OCI-LY1 (cell line): Measurements from ENCODE around the gene LSM4.

Experiments used
- H2AFZ ChIP-seq: fragments of 200-600 bp; sonication (generic), shearing (Covaris generic); 2 replicates; pipeline ENCODE4 v1.6.0; 2014; ENCODE audit warnings: antibody characterized with exemption, mild to moderate bottlenecking, low read length
- H3F3A ChIP-seq: fragments of 200-600 bp; sonication (generic), shearing (Covaris generic); 2 replicates; pipeline ENCODE4 v1.6.0; 2014; ENCODE audit warnings: mild to moderate bottlenecking, antibody characterized with exemption, low read length, moderate library complexity; ENCODE audit not compliant: insufficient read depth
- H3K27ac ChIP-seq: fragments of 200-600 bp; sonication (generic); 2 replicates; pipeline ENCODE4 v1.5.1; 2014; ENCODE audit warnings: low read length, mixed run types, mild to moderate bottlenecking, low read depth; ENCODE audit not compliant: poor library complexity, severe bottlenecking
- H3K27me3 ChIP-seq: fragments of 200-600 bp; sonication (generic); 2 replicates; pipeline ENCODE4 v1.6.0; 2014; ENCODE audit warnings: antibody characterized with exemption, mild to moderate bottlenecking, low read length, moderate library complexity; ENCODE audit not compliant: insufficient read depth
- H3K36me3 ChIP-seq: fragments of 200-600 bp; sonication (generic); 2 replicates; pipeline ENCODE4 v1.6.1; 2014; ENCODE audit warnings: mild to moderate bottlenecking, antibody characterized with exemption, low read length, moderate library complexity, mixed read lengths; ENCODE audit not compliant: insufficient read depth
- H3K4me1 ChIP-seq: fragments of 200-600 bp; sonication (generic); 2 replicates; pipeline ENCODE4 v1.5.1; 2014; ENCODE audit warnings: mild to moderate bottlenecking, low read length, moderate library complexity; ENCODE audit not compliant: insufficient read depth, severe bottlenecking
- H3K4me2 ChIP-seq: fragments of 200-600 bp; sonication (generic), shearing (Covaris generic); 2 replicates; pipeline ENCODE4 v1.6.1; 2014; ENCODE audit warnings: low read length
- H3K4me3 ChIP-seq: fragments of 200-600 bp; sonication (generic); 2 replicates; pipeline ENCODE4 v1.5.1; 2014; ENCODE audit warnings: low read length, low read depth, mild to moderate bottlenecking, mixed read lengths; ENCODE audit not compliant: poor library complexity, severe bottlenecking
- H3K79me2 ChIP-seq: fragments of 200-600 bp; shearing (Covaris generic); 2 replicates; pipeline ENCODE4 v1.6.1; 2016; ENCODE audit warnings: mixed run types, low read length, mixed read lengths; ENCODE audit not compliant: insufficient read depth
- H3K9ac ChIP-seq: fragments of 200-600 bp; sonication (generic), shearing (Covaris generic); 2 replicates; pipeline ENCODE4 v1.6.1; 2014; ENCODE audit warnings: mild to moderate bottlenecking, low read length, mixed read lengths
- H3K9me2 ChIP-seq: fragments of 200-600 bp; sonication (generic), shearing (Covaris generic); 2 replicates; pipeline ENCODE4 v1.6.1; 2014; ENCODE audit warnings: low read depth, mild to moderate bottlenecking, low read length, mixed read lengths
- H3K9me3 ChIP-seq: fragments of 200-600 bp; shearing (Covaris generic); 2 replicates; pipeline ENCODE4 v1.6.1; 2014; ENCODE audit warnings: low read length, mixed read lengths
- H4K20me1 ChIP-seq: fragments of 200-600 bp; sonication (generic), shearing (Covaris generic); 2 replicates; pipeline ENCODE4 v1.6.0; 2016; ENCODE audit warnings: mild to moderate bottlenecking, low read length; ENCODE audit not compliant: insufficient read depth
- EZH2 ChIP-seq: fragments of 200-600 bp; sonication (generic), shearing (Covaris generic); IDR thresholded peaks from 2 replicates; pipeline ENCODE4 v1.8.0; 2017; ENCODE audit warnings: borderline replicate concordance, mixed run types, mild to moderate bottlenecking, antibody characterized with exemption, low read length, moderate library complexity, mixed read lengths
- TF ChIP-seq, protein P1 (sequence below): fragments of 200-600 bp; sonication (generic), shearing (Covaris generic); IDR thresholded peaks from 2 replicates; pipeline ENCODE4 v1.5.1; 2017; ENCODE audit warnings: mild to moderate bottlenecking, antibody characterized with exemption, low read length, moderate library complexity, mixed read lengths

The LSM4 gene

DNA sequence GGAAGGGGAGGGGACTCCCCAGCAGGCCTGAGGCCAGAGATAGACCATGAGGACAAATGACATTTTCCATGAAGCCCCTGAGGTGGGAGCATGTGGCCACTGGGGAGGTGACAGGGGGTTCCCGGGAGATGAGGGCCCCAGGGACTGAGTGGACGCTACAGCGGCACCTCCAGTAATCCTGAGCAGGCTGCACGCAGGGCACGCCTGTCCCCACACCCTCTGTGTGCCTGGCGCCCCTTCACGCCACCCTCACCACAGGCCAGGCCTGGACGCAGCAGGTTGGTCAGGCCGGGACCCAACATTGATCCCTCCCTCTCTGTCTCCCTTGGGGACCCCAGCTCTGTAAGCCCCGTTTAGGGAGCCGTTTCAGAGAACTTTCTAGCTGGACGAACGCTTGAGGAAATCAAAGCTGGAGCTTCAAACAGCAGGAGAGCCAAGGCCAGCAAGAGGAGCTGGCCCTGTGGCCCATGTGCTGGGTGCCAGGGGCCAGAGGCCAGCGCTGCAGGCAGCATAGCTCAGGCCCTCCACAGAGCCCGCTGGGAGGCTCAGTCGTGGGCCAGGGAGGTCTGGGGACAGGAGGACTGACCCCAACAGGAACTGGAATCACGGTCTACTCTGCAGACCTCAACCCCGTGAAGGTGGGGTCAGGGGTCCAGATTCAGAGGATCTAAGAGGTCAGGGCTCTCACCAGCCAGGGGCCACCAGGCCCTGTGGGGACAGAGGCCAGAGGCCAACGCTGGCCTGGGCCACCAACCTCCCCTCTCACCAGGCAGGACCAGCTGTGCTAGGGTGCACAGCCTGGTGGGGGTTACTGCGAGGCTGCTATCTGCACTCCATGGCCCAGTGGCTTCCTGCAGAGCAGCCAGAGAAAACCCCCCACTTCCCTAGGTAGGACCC lies 14.6 kb downstream of the LSM4 start:
- TF ChIP-seq EZH2: no peak
- TF ChIP-seq, protein P1, sequence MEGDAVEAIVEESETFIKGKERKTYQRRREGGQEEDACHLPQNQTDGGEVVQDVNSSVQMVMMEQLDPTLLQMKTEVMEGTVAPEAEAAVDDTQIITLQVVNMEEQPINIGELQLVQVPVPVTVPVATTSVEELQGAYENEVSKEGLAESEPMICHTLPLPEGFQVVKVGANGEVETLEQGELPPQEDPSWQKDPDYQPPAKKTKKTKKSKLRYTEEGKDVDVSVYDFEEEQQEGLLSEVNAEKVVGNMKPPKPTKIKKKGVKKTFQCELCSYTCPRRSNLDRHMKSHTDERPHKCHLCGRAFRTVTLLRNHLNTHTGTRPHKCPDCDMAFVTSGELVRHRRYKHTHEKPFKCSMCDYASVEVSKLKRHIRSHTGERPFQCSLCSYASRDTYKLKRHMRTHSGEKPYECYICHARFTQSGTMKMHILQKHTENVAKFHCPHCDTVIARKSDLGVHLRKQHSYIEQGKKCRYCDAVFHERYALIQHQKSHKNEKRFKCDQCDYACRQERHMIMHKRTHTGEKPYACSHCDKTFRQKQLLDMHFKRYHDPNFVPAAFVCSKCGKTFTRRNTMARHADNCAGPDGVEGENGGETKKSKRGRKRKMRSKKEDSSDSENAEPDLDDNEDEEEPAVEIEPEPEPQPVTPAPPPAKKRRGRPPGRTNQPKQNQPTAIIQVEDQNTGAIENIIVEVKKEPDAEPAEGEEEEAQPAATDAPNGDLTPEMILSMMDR: no peak
- Histone ChIP-seq H3K9me2 (no peaks in the 10 kb centered on the region), H3K79me2 (no peaks in the 10 kb centered on the region), H3F3A (no peaks in the 10 kb centered on the region), H3K4me1 (peaks cover 46% of the 10 kb centered on the region), H2AFZ (no peak overlapping the region), H3K9ac (no peak overlapping the region), H3K9me3 (no peaks in the 10 kb centered on the region), H3K4me3 (no peak overlapping the region), H3K27ac (peak overlapping the region; percentile 79), H3K4me2 (no peak overlapping the region), H4K20me1 (no peaks in the 10 kb centered on the region), H3K36me3 (peaks cover 46% of the 10 kb centered on the region), H3K27me3 (no peaks in the 10 kb centered on the region)

DNA sequence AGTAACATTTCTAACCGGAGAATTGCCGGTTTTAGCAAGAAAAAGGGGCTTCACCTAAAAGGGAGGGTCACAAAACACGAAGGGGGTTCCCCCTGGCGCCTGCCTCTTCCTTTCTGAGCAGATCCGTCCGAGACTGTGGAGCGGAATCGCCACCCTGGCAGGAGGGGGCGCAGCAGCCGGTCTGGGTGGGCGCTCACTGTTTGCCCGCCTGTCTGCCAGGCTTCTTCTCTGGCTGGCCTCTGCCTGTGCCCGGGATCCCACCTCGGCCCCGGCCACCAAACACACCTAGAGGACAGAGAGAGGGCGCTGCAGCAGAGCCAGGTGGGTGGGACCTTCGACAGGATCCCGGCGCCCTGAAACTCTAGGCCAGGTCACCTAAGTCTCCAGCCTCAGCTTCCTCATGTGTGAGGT lies 15.6 kb downstream of the LSM4 start:
- H3K9me2 ChIP-seq: no peaks in the 10 kb centered on the region
- H3K36me3 ChIP-seq: peaks cover 36% of the 10 kb centered on the region
- H3K9ac ChIP-seq: no peak overlapping the region; the same call in 1 of the 2 replicates
- no peaks in the 10 kb centered on the region for H3F3A ChIP-seq
- H3K4me3 ChIP-seq: no peak overlapping the region
- H3K79me2 ChIP-seq: no peaks in the 10 kb centered on the region
- H3K9me3 ChIP-seq: no peaks in the 10 kb centered on the region
- H3K27ac ChIP-seq: peak overlapping the region; percentile 79
- peaks cover 49% of the 10 kb centered on the region for H3K4me1 ChIP-seq
- H2AFZ ChIP-seq: no peak overlapping the region
- no peaks in the 10 kb centered on the region for H3K27me3 ChIP-seq
- TF ChIP-seq, protein P1: peak; percentile 58
- no peak for TF ChIP-seq EZH2
- H4K20me1 ChIP-seq: no peaks in the 10 kb centered on the region
- peak overlapping the region; percentile 49; the same call in 1 of the 2 replicates for H3K4me2 ChIP-seq

DNA sequence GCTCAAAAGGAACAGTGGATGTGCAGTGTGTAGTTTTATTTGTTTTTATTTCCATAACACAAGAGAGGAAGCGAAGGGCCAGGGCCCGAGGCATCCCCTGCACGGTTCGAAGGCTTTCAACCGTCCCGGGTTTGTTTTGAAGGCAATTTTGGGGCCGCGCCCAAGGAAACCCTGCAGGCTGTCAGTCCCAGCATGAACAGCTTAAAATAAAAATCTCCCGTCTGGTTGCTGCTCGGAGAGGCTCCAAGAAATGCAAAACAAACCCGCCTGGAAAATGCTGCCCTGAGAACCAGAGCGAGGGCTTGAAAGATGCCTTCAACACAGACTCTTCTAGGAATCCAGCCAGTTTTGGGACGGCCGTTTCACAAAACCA lies 16.0 kb downstream of the LSM4 start:
- Histone ChIP-seq H4K20me1 (no peaks in the 10 kb centered on the region), H3K79me2 (no peaks in the 10 kb centered on the region), H3K9ac (no peak overlapping the region; the same call in 1 of the 2 replicates), H3K27me3 (no peaks in the 10 kb centered on the region), H3K9me3 (no peaks in the 10 kb centered on the region), H2AFZ (no peak overlapping the region), H3K4me3 (no peak overlapping the region), H3K4me2 (peak overlapping the region; percentile 49; the same call in 1 of the 2 replicates), H3K9me2 (no peaks in the 10 kb centered on the region), H3K36me3 (peaks cover 32% of the 10 kb centered on the region), H3K27ac (peak overlapping the region; percentile 79), H3F3A (no peaks in the 10 kb centered on the region), H3K4me1 (peaks cover 49% of the 10 kb centered on the region)
- TF ChIP-seq EZH2: no peak
- TF ChIP-seq, protein P1: no peak
